Erythroblast (primary cell): ENCODE data around the gene PLOD1.

Source experiments
- GATA1 ChIP-seq: IDR thresholded peaks from 2 replicates; pipeline ENCODE4 v1.6.1; 2011; ENCODE audit warnings: low read depth, mild to moderate bottlenecking, control low read depth, low read length, moderate library complexity
- POLR2A ChIP-seq: IDR thresholded peaks from 2 replicates; pipeline ENCODE4 v1.6.1; 2011; ENCODE audit warnings: mild to moderate bottlenecking, low read length

DNA sequence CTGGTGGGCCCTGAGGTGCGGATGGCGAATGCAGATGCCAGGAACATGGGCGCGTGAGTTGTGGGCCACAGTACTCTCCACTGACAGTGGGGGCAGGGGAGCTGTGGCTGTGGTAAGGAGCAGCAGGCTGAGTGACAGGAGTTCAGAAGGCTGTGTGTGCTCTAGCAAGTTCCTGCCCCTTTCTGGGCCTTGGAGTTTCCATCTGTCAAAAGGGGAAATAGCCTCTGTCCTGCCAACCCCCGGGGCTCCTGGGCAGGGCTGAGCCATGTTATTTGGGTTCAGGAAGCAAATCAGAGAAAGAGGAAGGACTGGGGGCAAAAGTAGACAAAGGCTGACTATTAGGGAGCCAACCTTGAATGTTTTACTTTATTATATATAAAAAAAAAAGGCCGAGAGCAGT is 26.2 kb downstream of the PLOD1 start:
- no peak for TF ChIP-seq POLR2A
- no peak for TF ChIP-seq GATA1
